ENCODE measurements around the gene GPBP1L1. TPM values are rescaled to one million over a fixed set of nuclear protein-coding genes. Genes with fewer than 3 reads are reported as not detected.
"Not testable (repeated sequence)": the region's sequence is repeated elsewhere in the genome, so short reads cannot be mapped to it uniquely, and the experiment has no call there.

The GPBP1L1 gene
- total RNA-seq, 1 experiment from 2014 or later = 110 TPM

- no peaks in the 10 kb centered on the region for H3K4me1 ChIP-seq (ENCODE audit: control insufficient read depth in 1 of 2, insufficient read depth in 2 of 2, low read length in 2 of 2)
- ATAC-seq = no peak
- DNase-seq (ENCODE audit: low read depth, low spot score) = no peak
- peaks cover 5% of the 10 kb centered on the region; the same call in 1 of the 2 replicates for H4K20me1 ChIP-seq (ENCODE audit: insufficient read depth)
- H3K4me2 ChIP-seq (ENCODE audit: low read length) = no peak overlapping the region
- BruUV-seq (replicated peaks) = no TSS peak
- H3K36me3 ChIP-seq (ENCODE audit: control insufficient read depth in 1 of 2, insufficient read depth in 2 of 2, low read length in 2 of 2) = 0 out of 4 replicates have a peak, but pooled peaks cover 0 to 7% of the 10 kb centered on the region in 2 experiments
- POLR2A ChIA-PET = no interaction called here
- TF ChIP-seq YY1 (IDR thresholded peaks at IDR 0.05; ENCODE audit: extremely low read depth, insufficient replicate concordance, low read depth, low read length) (no peak), EZH2 (IDR thresholded peaks at IDR 0.05) (no peak), JUND (IDR thresholded peaks at IDR 0.05) (no peak), POLR2AphosphoS5 (IDR thresholded peaks at IDR 0.05; ENCODE audit: low read depth, low read length) (no peak), FOSL1 (IDR thresholded peaks at IDR 0.05; ENCODE audit: low read depth) (no peak)
- intact Hi-C loops (cut with micrococcal nuclease) = no loop called here
- no peak overlapping the region for H3K27ac ChIP-seq (ENCODE audit: low read depth, low read length)
- H3K9ac ChIP-seq (ENCODE audit: low read length) = no peak overlapping the region
- H3K9me3 ChIP-seq (ENCODE audit: control insufficient read depth in 1 of 2, insufficient read depth in 1 of 2, low read depth in 1 of 2, low read length in 2 of 2) = no peaks in the 10 kb centered on the region
- H3K4me3 ChIP-seq (replicated peaks in 1 of 2; ENCODE audit: low read depth in 1 of 2, low read length in 2 of 2) = no peak overlapping the region
- CTCF ChIA-PET = no interaction called here
- no peaks in the 10 kb centered on the region for H3K27me3 ChIP-seq (ENCODE audit: insufficient read depth, low read length)
- H3K79me2 ChIP-seq (ENCODE audit: insufficient read depth, low read length) = peaks cover 97% of the 10 kb centered on the region
- no peak overlapping the region for H2AFZ ChIP-seq (ENCODE audit: low read depth, low read length, poor library complexity, severe bottlenecking)
- RAD21 ChIA-PET (ENCODE audit: low non-redundant PET in 1 of 2, low total read pairs in 2 of 2, uncharacterized antibody in 2 of 2, unreplicated experiment in 2 of 2) = no interaction called here
- no peaks in the 10 kb centered on the region for H3K9me2 ChIP-seq (ENCODE audit: insufficient read depth)
Measured at GRCh38 chr1:45678489-45678888, 7.8 kb downstream of the GPBP1L1 start.

- H3K4me1 ChIP-seq (ENCODE audit: control insufficient read depth in 1 of 2, insufficient read depth in 2 of 2, low read length in 2 of 2) = no peaks in the 10 kb centered on the region
- TF ChIP-seq FOSL1 (IDR thresholded peaks at IDR 0.05; ENCODE audit: low read depth) (no peak), ATF3 (IDR thresholded peaks at IDR 0.05) (no peak), EZH2 (IDR thresholded peaks at IDR 0.05) (no peak), ELF1 (IDR thresholded peaks at IDR 0.05; ENCODE audit: borderline replicate concordance, low read depth) (no peak), SP1 (IDR thresholded peaks at IDR 0.05; ENCODE audit: low read depth) (no peak), EGR1 (IDR thresholded peaks at IDR 0.05; ENCODE audit: low read depth) (no peak), RAD21 (IDR thresholded peaks at IDR 0.05; ENCODE audit: low read depth) (no peak)
- ChIA-PET RAD21 (ENCODE audit: low non-redundant PET in 1 of 2, low total read pairs in 2 of 2, uncharacterized antibody in 2 of 2, unreplicated experiment in 2 of 2) (no interaction called here), CTCF (no interaction called here), POLR2A (no interaction called here)
- peaks cover 5% of the 10 kb centered on the region; the same call in 1 of the 2 replicates for H4K20me1 ChIP-seq (ENCODE audit: insufficient read depth)
- intact Hi-C loops (cut with micrococcal nuclease) = no loop called here
- no peak overlapping the region for H3K9ac ChIP-seq (ENCODE audit: low read length)
- H2AFZ ChIP-seq (ENCODE audit: low read depth, low read length, poor library complexity, severe bottlenecking) = no peak overlapping the region
- ATAC-seq (no peak), DNase-seq (ENCODE audit: low read depth, low spot score) (no peak)
- H3K9me3 ChIP-seq (ENCODE audit: control insufficient read depth in 1 of 2, insufficient read depth in 1 of 2, low read depth in 1 of 2, low read length in 2 of 2) = no peaks in the 10 kb centered on the region
- no peaks in the 10 kb centered on the region for H3K27me3 ChIP-seq (ENCODE audit: insufficient read depth, low read length)
- H3K36me3 ChIP-seq (ENCODE audit: control insufficient read depth in 1 of 2, insufficient read depth in 2 of 2, low read length in 2 of 2) = 0 out of 4 replicates have a peak, but pooled peaks cover 0 to 7% of the 10 kb centered on the region in 2 experiments
- H3K27ac ChIP-seq (ENCODE audit: low read depth, low read length) = no peak overlapping the region
- no peak overlapping the region for H3K4me2 ChIP-seq (ENCODE audit: low read length)
- H3K79me2 ChIP-seq (ENCODE audit: insufficient read depth, low read length) = peaks cover 97% of the 10 kb centered on the region
- no peaks in the 10 kb centered on the region for H3K9me2 ChIP-seq (ENCODE audit: insufficient read depth)
- no peak overlapping the region for H3K4me3 ChIP-seq (replicated peaks in 1 of 2; ENCODE audit: low read depth in 1 of 2, low read length in 2 of 2)
- no TSS peak for BruUV-seq (replicated peaks)
Measured at GRCh38 chr1:45677751-45678245, 8.5 kb downstream of the GPBP1L1 start.

GRCh38 chr1:45676553-45676952, 9.8 kb downstream of the GPBP1L1 start:
- peaks cover 97% of the 10 kb centered on the region for H3K79me2 ChIP-seq (ENCODE audit: insufficient read depth, low read length)
- H3K9me2 ChIP-seq (ENCODE audit: insufficient read depth); RAD21 ChIA-PET (ENCODE audit: low non-redundant PET in 1 of 2, low total read pairs in 2 of 2, uncharacterized antibody in 2 of 2, unreplicated experiment in 2 of 2); H3K4me1 ChIP-seq (ENCODE audit: control insufficient read depth in 1 of 2, insufficient read depth in 2 of 2, low read length in 2 of 2); H4K20me1 ChIP-seq (ENCODE audit: insufficient read depth); H3K4me2 ChIP-seq (ENCODE audit: low read length); H3K9me3 ChIP-seq (ENCODE audit: control insufficient read depth in 1 of 2, insufficient read depth in 1 of 2, low read depth in 1 of 2, low read length in 2 of 2); H3K4me3 ChIP-seq (replicated peaks in 1 of 2; ENCODE audit: low read depth in 1 of 2, low read length in 2 of 2); ATAC-seq; H3K36me3 ChIP-seq (ENCODE audit: control insufficient read depth in 1 of 2, insufficient read depth in 2 of 2, low read length in 2 of 2); H3K9ac ChIP-seq (ENCODE audit: low read length); H3K27ac ChIP-seq (ENCODE audit: low read depth, low read length); BruUV-seq (replicated peaks); H3K27me3 ChIP-seq (ENCODE audit: insufficient read depth, low read length); H2AFZ ChIP-seq (ENCODE audit: low read depth, low read length, poor library complexity, severe bottlenecking); DNase-seq (ENCODE audit: low read depth, low spot score); intact Hi-C loops (cut with micrococcal nuclease): not testable (repeated sequence)
- ChIA-PET POLR2A (interaction anchor here (1.0 kb wide), 1 partner anchor 9 kb away, joined by 3 read pairs; no protein-coding TSS in a partner anchor), CTCF (interaction anchor here (1.3 kb wide), 1 partner anchor 10 kb away, joined by 4 read pairs; the partner anchor contains the start of gene GPBP1L1)

All from HCT116 (cell line).